OCI-M1 (cell line): ENCODE measurements around the gene RAB31.

ENCODE experiments used
- DNase-seq: peaks from one replicate; lab custom pipeline; 2025; lab: John Stamatoyannopoulos, UW

RAB31 gene

DNA sequence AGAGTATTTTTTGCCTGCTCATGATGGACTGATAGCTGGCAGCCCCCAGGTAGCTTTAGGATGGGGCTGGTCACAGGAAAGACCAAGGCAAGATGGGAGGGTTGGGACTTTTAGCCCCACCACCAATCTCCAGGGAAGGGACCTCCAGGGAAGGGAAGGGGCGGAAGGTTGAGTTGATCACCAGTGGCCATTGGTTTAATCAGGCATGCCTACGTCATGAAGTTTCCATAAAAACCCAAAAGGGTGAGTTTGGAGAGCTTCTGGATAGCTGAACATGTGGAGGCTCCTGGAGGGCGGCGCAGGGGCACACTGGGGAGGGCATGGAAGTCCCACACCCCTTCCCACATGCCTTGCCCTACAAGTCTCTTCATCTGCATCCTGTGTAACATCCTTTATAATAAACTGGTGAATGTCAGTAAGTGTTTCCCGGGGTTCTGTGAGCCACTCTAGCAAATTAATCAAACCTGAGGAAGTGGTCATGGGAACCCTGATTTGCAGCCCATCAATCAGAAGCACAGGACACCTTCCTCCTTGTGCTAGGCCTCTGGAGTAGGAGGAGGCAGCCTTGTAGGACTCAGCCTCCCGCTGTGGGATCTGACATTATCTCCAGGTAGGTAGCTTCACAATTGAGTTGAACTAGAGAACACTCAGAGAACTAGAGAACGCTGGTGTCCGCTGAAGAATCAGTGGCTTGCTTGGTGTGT, 30.3 kb downstream of the RAB31 start:
- DNase-seq = no peak

DNA sequence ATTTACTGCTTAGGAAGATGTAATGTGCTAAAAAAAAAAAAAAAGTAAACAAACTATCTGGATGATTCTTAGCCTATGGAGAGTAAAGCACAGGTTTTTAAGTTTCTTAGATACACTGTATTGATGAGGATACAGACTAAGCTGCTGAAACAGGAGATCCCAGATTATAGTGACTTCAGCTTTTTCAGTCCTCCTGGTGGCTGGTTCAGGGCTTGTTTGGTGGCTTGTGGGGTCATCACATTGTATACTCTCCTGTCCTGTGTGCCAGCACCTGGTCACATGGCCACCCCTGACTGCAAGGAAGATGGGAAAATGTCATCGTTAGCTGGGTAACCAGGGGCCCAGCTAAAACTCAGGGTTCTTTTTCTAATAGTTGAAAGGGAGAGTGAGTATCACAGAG, 31.4 kb downstream of the RAB31 start:
- no peak for DNase-seq

- DNase-seq = no peak
These were observed 32.0 kb downstream of the RAB31 start for GRCh38 chr18:9740071-9740470.

DNA sequence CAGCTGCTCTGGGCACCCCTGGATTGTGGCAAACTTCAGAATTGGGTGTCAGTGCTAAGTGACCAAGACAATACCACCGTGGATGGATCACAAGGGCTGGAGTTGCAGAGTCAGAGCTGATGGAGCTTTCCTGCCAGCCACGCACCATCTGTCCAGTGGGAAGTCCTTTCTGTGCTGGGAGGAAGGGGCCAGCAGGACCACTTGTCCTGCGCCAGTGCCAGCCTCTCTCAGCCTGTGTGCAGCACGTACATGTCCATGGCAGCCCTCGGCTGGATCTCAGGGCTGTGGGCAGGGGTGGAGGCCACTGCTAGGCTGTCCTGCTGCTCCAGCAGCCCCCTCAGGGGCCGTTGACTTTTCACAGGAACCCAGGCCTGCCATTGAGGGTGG, 33.3 kb downstream of the RAB31 start:
- DNase-seq = no peak

- DNase-seq = no peak
These were observed 33.9 kb downstream of the RAB31 start for GRCh38 chr18:9741793-9742523.

DNA sequence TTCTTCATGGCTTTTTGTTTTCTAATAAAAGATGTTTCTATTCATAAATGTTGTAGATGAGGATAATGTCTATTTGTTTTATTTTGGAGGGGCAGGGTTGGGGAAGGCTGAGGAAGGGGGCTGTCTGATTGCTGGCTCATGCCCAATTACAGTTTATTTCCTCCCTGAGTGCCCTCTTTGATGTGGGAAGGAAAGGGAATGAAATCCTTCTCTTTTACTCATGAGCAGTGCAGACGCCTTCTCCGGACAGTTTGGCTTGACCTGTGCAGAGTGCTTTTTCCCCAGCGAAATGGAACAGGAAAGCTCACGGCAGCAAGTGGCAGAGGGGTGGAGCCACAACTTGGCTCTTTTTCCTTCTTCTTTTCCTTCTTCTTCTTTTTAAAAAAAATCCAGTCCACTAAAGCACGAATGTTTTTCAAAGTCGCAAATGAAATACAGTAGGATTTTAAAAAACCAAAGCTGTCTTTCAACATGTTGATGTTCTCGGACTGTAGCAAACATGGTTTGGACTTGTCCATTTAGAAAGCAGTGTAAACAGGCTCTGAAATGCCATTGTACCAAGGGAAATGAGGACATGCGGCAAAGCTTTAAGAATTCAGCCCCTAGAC, 34.5 kb downstream of the RAB31 start:
- DNase-seq = no peak

GRCh38 chr18:9743200-9744016, 35.3 kb downstream of the RAB31 start:
- peak; percentile 39 for DNase-seq

- no peak for DNase-seq
These were observed 38.9 kb downstream of the RAB31 start for GRCh38 chr18:9746958-9747357.

DNA sequence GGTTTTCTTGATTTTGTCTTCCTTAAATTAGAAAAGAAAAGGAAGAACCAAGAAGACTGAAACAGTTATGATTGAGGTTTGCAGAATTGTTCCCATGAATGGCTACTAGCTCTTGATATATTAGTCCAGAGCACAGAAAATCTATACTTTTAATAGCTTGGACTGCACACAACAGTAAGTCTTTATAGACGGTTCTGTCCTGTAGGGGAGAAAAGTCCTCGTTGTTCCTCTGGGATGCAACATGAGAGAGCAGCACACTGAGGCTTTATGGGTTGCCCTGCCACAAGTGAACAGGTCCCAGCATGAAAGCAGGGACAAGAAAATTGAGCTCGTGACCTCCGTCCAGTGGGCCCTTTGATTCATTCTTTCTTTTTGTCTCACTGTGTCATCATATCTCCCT, 41.5 kb downstream of the RAB31 start:
- DNase-seq = no peak

- DNase-seq = no peak
These were observed 42.0 kb downstream of the RAB31 start for GRCh38 chr18:9750112-9750511.

DNA sequence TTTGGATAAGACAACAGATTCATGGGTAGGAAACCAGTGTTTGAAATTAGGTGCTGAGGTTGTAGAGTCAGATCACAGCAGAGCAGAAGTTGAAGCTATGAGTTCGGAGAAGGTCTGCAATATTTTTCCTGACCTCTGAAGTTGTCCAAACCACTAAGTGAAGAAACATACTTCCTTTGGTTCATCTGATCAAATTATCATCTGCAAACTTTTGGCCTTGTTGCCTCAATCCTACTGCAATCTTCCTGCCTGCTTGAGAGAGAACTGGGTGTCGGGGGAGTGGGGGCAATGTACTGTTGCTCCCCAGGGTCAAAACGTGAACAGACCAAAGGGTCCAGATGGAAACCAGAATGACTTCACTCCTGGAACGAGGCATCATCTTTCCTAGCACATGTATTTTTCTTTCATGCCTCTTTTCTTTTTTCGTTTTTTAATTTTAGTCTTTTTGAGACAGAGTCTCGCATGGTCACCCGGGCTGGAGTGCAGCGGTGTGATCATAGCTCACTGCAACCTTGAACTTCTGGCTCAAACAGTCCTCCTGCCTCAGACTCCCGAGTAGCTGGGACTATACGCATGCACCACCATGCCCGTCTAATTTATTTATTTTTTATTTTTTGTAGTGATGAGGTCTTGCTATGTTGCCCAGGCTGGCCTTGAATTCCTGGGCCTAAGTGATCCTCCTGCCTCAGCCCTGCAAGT, 42.7 kb downstream of the RAB31 start:
- DNase-seq = no peak

DNA sequence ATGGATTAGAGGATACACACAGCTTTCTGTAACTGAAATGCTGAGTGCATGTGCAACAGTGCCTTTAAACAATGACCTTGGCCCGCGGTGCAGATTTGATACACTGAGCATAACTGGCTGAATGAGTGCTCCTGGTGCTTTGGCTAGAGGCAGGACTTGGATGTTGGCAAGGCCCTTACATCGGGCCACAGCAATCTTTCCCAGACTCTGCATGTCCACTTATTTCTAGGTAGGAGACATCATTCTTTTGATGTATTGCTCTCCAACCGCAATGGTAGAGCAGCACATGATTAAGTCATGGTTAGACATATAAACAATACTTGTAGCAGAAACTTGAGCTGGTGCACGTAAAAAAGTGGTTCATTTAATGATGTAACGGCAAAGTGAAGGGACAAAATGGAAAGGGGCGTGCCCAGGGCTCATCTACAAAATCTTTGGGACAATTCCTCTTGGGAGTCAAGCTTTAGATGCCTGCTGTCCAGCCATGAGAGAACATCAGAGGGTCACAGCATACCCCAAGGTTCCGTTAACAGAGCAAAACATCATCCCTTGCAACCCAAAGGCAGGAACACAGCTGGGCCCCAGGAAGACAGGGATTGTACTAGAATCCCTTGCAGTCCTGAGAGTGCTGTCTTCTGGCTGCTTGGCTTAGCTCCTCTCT, 43.4 kb downstream of the RAB31 start:
- no peak for DNase-seq

GRCh38 chr18:9753846-9754245, 45.7 kb downstream of the RAB31 start:
- no peak for DNase-seq

GRCh38 chr18:9755110-9755509, 47.0 kb downstream of the RAB31 start:
- no peak for DNase-seq

DNA sequence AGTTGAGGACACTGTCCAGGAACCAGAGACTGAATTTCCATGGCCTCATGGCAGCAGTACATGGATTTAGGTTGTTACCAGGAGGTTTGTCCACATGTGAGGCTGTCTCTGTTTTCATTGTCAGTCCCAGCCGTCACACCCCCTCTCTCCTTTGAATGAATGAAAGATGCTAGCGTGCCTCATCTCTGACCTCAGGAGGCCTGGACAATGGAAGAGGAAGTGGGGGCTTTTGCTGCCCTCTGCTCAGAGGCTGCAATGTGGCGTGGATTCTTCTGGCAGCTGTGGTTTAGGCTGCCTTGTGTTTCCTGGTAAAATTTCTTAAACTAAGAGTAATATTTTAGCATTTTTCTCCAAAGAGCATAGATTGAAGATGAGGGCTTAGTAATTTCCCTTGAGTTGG, 47.5 kb downstream of the RAB31 start:
- DNase-seq = no peak

- no peak for DNase-seq
These were observed 48.3 kb downstream of the RAB31 start for GRCh38 chr18:9756271-9756932.

DNA sequence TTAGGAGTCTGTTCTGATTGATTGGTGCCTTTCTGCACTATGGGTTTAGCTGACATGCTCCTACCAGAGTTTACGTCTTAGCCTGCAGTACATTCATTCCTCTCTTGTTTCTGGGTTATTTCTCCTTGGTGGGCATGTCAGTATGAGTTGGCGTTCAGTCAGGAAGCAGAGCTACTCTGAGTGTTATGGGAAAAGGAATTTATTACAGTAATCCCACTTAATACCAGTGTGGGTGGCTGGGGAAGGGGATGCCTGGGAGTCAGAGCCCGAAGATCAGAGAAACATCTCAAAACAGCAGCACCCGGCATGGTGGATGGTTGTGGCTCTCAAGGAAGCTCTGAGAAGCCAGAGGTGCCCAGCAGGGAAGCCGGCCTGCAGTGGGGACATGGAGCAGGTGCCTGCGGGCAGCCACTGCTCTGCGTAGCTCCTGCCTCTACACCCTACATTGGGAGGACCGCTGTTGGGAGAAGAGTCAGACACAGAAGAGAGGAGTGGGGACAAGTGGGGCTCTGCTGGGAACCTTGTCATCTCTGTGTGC, 48.9 kb downstream of the RAB31 start:
- DNase-seq = no peak

GRCh38 chr18:9757827-9758621, 49.9 kb downstream of the RAB31 start:
- DNase-seq = no peak

- no peak for DNase-seq
These were observed 50.5 kb downstream of the RAB31 start for GRCh38 chr18:9758624-9759075.

DNA sequence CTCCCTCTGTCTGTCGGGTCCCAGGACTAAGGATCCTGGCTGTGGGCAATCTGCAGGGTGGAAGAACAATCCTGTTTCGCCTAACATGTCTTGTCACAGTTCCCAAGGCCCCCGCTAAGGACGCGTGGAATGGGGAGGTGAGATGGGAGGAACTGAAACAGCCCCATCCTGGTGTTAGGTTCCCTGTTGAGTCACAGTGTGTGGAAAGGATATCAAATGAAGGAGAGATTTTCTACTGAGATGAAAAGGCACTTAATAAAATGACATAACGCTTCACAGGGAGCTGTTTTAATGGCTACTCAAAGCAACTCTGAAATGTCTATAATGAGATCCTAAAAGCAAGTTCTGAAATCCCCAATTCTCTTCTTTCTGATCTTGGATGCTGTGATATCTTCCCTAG, 52.5 kb downstream of the RAB31 start:
- DNase-seq = no peak
